K562 (cell line): ENCODE measurements around the gene EXOC3L2. TPM values are rescaled to one million over a fixed set of nuclear protein-coding genes. Genes with fewer than 3 reads are reported as not detected.

Experiments
- polyA plus RNA-seq, 8 experiments: library from polyadenylated mRNA; depleted of rRNA in 4 of 8; stranded (reverse) in 5 of 8; unstranded in 3 of 8; fragments of >200 nt; fragmentation: Nextera tagmentation in 2 of 8; fragmentation: Illumina TruSeq in 1 of 8; extraction: Ambion mirVana in 2 of 8; extraction: Trizol in 1 of 8; gene quantifications; 2 replicates each; pipeline versions ENCODE4 v1.2.1 to v1.2.3, GENCODE V29; 2011 to 2014; ENCODE audit warnings: inconsistent platforms in 1 of 8, missing spikeins in 1 of 8
- total RNA-seq, 7 experiments: library from RNA; depleted of rRNA in 6 of 7; stranded (reverse); fragments of >200 nt in 6 of 7; fragmentation: Illumina TruSeq in 2 of 7; extraction: Trizol in 2 of 7; gene quantifications; 2 replicates each; pipeline versions ENCODE4 v1.2.1 to v1.2.3, GENCODE V29; 2011 to 2021; ENCODE audit warnings: low replicate concordance in 1 of 7
- TF ChIP-seq, protein P1 (sequence below), 2 experiments: fragments of 450-650 bp in 1 of 2; sonication (generic) in 1 of 2; formaldehyde crosslinking in 1 of 2; IDR thresholded peaks; 2 replicates each; pipeline versions ENCODE4 v1.7.1 to v1.9.0; 2016 to 2022; ENCODE audit warnings: inconsistent platforms in 1 of 2, mild to moderate bottlenecking in 1 of 2, missing genetic modification reagents in 1 of 2

Gene EXOC3L2
- total and polyA plus RNA-seq, 9 of the 15 experiments (the other 6 are each of a cell fraction or from before 2014, with no cell fraction given): 0.31 to 19.0 (median 2.4) TPM

DNA sequence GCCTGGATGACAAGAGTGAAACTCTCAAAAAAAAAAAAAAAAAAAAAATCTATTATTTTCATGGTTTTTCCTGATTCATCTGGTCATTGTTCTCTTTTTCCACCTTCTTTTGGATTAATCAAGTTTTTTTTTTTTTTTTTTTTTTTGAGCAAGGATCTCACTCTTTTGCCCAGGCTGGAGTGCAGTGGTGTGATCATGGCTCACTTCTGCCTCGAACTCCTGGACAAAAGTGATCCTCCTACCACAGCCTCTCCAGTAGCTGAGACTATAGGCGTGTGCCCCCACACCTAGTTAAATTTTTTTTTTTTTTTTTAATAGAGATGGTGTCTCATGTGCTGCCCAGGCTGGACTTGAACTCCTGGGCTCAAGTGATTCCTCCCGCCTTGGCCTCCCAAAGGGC is 38.9 kb downstream of the EXOC3L2 start (continued):
- TF ChIP-seq, protein P1, sequence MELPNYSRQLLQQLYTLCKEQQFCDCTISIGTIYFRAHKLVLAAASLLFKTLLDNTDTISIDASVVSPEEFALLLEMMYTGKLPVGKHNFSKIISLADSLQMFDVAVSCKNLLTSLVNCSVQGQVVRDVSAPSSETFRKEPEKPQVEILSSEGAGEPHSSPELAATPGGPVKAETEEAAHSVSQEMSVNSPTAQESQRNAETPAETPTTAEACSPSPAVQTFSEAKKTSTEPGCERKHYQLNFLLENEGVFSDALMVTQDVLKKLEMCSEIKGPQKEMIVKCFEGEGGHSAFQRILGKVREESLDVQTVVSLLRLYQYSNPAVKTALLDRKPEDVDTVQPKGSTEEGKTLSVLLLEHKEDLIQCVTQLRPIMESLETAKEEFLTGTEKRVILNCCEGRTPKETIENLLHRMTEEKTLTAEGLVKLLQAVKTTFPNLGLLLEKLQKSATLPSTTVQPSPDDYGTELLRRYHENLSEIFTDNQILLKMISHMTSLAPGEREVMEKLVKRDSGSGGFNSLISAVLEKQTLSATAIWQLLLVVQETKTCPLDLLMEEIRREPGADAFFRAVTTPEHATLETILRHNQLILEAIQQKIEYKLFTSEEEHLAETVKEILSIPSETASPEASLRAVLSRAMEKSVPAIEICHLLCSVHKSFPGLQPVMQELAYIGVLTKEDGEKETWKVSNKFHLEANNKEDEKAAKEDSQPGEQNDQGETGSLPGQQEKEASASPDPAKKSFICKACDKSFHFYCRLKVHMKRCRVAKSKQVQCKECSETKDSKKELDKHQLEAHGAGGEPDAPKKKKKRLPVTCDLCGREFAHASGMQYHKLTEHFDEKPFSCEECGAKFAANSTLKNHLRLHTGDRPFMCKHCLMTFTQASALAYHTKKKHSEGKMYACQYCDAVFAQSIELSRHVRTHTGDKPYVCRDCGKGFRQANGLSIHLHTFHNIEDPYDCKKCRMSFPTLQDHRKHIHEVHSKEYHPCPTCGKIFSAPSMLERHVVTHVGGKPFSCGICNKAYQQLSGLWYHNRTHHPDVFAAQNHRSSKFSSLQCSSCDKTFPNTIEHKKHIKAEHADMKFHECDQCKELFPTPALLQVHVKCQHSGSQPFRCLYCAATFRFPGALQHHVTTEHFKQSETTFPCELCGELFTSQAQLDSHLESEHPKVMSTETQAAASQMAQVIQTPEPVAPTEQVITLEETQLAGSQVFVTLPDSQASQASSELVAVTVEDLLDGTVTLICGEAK (IDR thresholded peaks at IDR 0.05): no peak
- TF ChIP-seq, protein P1 (CRISPR knock-in tag; IDR thresholded peaks at IDR 0.05): peak; percentile 70
